Left lobe of liver (tissue), 2 donors: ENCODE data around the gene PRSS37. TPM values are rescaled to one million over a fixed set of nuclear protein-coding genes. Genes with fewer than 3 reads are reported as not detected.
"Not testable (repeated sequence)": the region's sequence is repeated elsewhere in the genome, so short reads cannot be mapped to it uniquely, and the experiment has no call there.

ENCODE experiments used
- ATAC-seq: fragments of 200-7000 bp; cut with Tn5 transposase; one replicate; pipeline ENCODE4 v1.9.1; 2020; ENCODE audit warnings: mild to moderate bottlenecking, moderate library complexity
- DNase-seq: peaks from one replicate; pipeline ENCODE4 v3.0.0-alpha.2; 2020; ENCODE audit warnings: low spot score
- total RNA-seq: library from RNA; stranded (reverse); gene quantifications from one replicate; pipeline ENCODE4 v1.2.1, GENCODE V29; 2021
- donor health status: DM: no; HTN: no; CAD: no; lungs with moderate emphysema.
- donor health status: DM: no; HTN: yes; CAD: no.

The PRSS37 gene
- not detected for total RNA-seq

- ATAC-seq (no peak), DNase-seq (no peak)
Observed at GRCh38 chr7:141841385-141841784, at the start of gene PRSS37. Gene PRSS37 (minus strand): TSS chr7:141841485. CDS start chr7:141841049, 436 bp downstream.

GRCh38 chr7:141889321-141889720 lies 48.0 kb upstream of the PRSS37 start:
- ATAC-seq = no peak
- no peak for DNase-seq

- no peak for ATAC-seq
- no peak for DNase-seq
Observed at GRCh38 chr7:141884539-141885225, 43.4 kb upstream of the PRSS37 start.

GRCh38 chr7:141880960-141881359 lies 39.7 kb upstream of the PRSS37 start:
- DNase-seq (no peak), ATAC-seq (no peak)

- ATAC-seq = no peak
- DNase-seq = no peak
Observed at GRCh38 chr7:141877365-141877764, 36.1 kb upstream of the PRSS37 start.

- ATAC-seq (no peak), DNase-seq (no peak)
Observed at GRCh38 chr7:141876371-141876770, 35.1 kb upstream of the PRSS37 start.

GRCh38 chr7:141875453-141875852 lies 34.2 kb upstream of the PRSS37 start:
- no peak for ATAC-seq

GRCh38 chr7:141874787-141875186 lies 33.5 kb upstream of the PRSS37 start:
- ATAC-seq (no peak), DNase-seq (no peak)

More at GRCh38 chr7:141875453-141875852, 34.2 kb upstream of the PRSS37 start:
- no peak for DNase-seq

GRCh38 chr7:141872931-141873330 lies 31.6 kb upstream of the PRSS37 start:
- no peak for DNase-seq
- no peak for ATAC-seq

- DNase-seq = no peak
Observed at GRCh38 chr7:141866974-141867373, 25.7 kb upstream of the PRSS37 start.

GRCh38 chr7:141864765-141865447 lies 23.6 kb upstream of the PRSS37 start:
- DNase-seq (no peak), ATAC-seq (no peak)

More at GRCh38 chr7:141866974-141867373, 25.7 kb upstream of the PRSS37 start:
- ATAC-seq = no peak

GRCh38 chr7:141860207-141860606 lies 18.9 kb upstream of the PRSS37 start:
- no peak for ATAC-seq
- DNase-seq = no peak

- ATAC-seq (no peak), DNase-seq (no peak)
Observed at GRCh38 chr7:141847996-141848395, 6.7 kb upstream of the PRSS37 start.

GRCh38 chr7:141844256-141844655 lies 3.0 kb upstream of the PRSS37 start:
- ATAC-seq (no peak), DNase-seq (no peak)

GRCh38 chr7:141842904-141843303 lies 1.6 kb upstream of the PRSS37 start:
- DNase-seq = no peak

GRCh38 chr7:141840708-141841107 lies 577 bp downstream of the PRSS37 start:
- ATAC-seq (no peak), DNase-seq (no peak)

More at GRCh38 chr7:141842904-141843303, 1.6 kb upstream of the PRSS37 start:
- ATAC-seq = no peak

GRCh38 chr7:141839256-141839655 lies 2.0 kb downstream of the PRSS37 start:
- no peak for ATAC-seq

GRCh38 chr7:141838581-141838980 lies 2.7 kb downstream of the PRSS37 start:
- ATAC-seq (no peak), DNase-seq (no peak)

More at GRCh38 chr7:141839256-141839655, 2.0 kb downstream of the PRSS37 start:
- no peak for DNase-seq

- DNase-seq = no peak
- ATAC-seq = no peak
Observed at GRCh38 chr7:141837683-141838082, 3.6 kb downstream of the PRSS37 start.

GRCh38 chr7:141822432-141822831 lies 18.9 kb downstream of the PRSS37 start:
- not testable (repeated sequence) for DNase-seq, ATAC-seq

GRCh38 chr7:141820067-141820466 lies 21.2 kb downstream of the PRSS37 start:
- no peak for ATAC-seq
- no peak for DNase-seq

GRCh38 chr7:141792526-141792925 lies 48.8 kb downstream of the PRSS37 start:
- DNase-seq (no peak), ATAC-seq (no peak)
